GM12873 (cell line): ENCODE results near the gene NEB.

Source experiments
- TF ChIP-seq, protein P1 (sequence below): IDR thresholded peaks from 2 replicates; pipeline ENCODE4 v1.5.1; 2012; ENCODE audit warnings: low read depth, mild to moderate bottlenecking, moderate library complexity, low read length, control low read depth; ENCODE audit not compliant: insufficient read depth; ENCODE audit errors: missing control alignments

NEB gene

DNA sequence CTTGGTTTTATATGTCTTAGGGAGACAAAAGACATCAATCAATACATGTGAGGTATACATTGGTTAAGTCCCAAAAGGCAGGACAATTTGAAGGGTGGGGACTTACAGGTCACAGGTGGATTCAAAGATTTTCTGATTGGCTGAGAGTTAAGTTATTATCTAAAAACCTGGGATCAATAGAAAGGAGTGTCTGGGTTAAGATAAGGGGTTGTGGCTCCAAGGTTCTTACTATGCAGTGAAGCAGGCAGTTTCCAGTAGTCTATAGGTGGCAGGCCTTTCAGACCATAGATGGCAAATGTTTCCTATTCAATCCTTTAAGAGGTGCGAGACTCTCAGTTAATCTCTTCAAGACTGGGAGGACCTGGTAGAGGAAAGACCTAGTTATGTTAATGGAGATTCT, 42.1 kb upstream of the NEB start:
- TF ChIP-seq, protein P1, sequence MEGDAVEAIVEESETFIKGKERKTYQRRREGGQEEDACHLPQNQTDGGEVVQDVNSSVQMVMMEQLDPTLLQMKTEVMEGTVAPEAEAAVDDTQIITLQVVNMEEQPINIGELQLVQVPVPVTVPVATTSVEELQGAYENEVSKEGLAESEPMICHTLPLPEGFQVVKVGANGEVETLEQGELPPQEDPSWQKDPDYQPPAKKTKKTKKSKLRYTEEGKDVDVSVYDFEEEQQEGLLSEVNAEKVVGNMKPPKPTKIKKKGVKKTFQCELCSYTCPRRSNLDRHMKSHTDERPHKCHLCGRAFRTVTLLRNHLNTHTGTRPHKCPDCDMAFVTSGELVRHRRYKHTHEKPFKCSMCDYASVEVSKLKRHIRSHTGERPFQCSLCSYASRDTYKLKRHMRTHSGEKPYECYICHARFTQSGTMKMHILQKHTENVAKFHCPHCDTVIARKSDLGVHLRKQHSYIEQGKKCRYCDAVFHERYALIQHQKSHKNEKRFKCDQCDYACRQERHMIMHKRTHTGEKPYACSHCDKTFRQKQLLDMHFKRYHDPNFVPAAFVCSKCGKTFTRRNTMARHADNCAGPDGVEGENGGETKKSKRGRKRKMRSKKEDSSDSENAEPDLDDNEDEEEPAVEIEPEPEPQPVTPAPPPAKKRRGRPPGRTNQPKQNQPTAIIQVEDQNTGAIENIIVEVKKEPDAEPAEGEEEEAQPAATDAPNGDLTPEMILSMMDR = no peak

DNA sequence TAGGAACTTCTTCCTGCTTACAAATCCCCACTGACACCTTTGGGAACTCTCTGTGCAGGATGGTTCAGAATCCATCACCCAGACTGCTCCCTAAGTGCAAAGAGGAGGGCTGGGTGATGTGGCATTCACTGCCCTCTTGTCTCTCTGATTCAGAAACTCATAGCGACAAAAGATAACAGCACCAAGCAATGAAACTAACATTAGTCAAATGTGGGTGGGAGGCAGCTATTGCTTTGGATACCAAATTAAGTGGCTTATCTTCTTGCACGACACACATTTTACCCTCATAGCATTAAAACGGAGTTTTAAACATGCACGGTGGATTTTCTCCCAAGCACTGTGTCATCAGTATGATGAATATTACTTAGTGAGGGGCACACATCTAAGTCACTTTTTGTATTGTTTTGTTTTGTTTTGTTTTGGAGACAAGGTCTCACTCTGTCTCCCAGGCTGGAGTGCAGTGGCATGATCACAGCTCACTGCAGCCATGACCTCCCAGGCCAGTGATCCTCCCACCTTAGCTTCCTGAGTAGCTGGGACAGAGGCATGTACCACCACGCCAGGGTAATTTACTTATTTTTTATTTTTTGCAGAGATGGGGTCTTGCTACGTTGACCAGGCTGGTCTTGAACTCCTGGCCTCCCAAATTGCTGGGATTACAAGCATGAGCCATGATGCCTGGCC, 40.9 kb upstream of the NEB start:
- TF ChIP-seq, protein P1 = no peak

DNA sequence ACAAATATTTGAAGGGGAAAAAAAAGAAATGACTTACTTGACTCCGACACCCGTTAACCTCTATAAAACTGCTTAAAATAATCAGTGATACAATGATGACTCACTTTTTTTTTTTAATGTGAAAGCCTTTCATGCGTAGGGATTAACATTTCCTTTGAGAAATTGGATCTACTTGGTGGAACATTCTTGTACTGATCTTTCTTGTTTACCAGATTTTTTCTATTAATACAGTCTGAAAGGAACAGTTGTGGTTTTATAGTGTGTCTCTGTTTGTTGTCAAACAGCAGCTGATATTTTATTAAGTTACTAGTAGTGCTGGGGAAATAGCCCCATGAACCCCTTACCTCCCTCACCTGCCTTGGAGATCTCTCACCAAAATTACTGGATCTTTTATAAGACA, 40.2 kb upstream of the NEB start:
- TF ChIP-seq, protein P1 = no peak

DNA sequence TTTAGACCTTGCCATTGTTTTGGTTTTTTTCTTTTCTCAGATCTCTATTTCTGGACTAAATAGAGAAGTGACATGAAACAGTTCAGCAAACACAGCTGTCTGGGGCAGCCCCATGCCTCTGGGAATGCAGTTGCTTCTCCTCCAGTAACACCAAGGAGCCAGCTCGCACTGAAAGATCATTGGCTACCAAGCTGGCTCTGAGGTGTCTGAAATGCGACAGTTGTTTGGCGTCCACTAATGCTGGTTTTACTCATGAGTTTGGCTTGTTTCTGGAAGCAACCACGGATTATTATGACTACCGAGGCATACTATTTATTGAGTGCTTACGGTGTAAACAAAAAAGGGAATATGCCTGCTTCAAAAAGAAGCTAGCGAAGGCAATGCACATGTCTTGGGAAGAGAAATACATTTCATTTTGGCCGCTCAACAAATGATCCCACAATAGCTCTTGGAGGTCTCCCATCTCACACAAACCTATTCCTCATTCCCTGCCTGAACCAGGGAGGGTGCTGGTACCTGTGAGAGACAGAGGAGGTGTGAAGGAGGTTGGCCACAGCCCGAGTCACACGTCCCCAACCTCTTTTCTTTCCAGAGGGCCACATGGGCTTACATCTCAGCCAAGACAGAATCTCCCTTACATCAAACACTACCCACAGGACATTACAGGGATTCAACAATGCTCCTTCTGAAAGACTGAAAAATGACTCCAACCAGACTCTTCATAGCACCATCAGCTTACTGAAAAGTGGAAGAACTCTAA, 37.5 kb upstream of the NEB start:
- TF ChIP-seq, protein P1 = no peak

DNA sequence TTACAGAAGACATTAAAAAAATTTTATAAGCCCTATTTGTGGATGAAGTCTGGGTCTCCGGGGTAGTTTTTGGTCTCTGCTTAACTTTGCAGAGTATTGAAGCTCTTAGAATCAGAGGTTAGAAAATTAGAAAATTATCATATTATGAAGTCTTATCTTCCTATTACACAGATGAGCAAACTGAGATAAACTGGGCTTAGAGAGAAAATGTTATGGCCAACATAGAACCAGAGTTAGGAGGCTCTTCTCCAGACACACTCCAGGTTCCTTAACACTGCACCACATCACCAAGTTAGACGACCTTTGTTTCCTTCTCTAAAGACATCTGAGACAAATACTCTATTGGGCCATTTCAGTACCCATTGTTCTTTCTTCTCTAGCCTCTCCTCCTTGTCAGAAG, 36.7 kb upstream of the NEB start:
- TF ChIP-seq, protein P1 = no peak

DNA sequence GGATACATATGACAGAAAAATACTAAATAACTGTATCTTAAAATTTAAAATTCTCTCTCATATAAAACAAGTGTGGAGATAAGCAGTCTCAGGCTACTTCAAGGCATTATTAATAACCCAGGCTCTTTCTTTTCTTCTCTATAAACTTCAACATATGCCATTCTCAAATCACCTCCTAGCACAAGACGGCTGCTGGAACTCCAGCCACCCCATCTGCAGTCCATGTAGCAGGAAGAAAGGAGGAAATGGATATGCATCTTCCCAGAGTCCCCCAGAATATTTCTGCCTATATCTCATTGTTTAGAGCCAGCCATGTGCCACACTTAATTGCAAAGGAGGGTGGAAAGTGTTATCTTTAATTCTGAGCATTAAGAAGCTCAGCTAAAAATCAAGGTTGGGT, 35.3 kb upstream of the NEB start:
- TF ChIP-seq, protein P1 = no peak

DNA sequence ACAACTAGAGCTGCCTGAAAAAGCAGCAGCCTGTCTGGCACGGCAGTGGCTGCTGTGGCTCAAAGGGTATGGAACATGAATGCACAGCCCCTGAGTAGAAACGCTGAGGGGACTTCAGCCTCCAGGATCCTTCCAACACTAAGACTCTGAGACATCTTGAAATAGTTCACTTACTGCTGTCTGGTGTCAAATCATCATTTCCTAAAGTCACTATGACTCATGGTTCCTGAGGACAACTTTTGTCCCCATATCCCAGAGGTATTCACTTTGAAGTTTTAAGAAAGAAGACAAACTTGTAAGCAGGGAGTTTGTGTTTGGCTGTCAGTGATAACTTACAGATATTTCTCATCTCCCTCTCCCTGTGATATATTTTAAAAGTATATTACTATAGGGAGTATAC, 33.3 kb upstream of the NEB start:
- TF ChIP-seq, protein P1 = no peak
